ENCODE data around the gene RHEBL1.

RHEBL1 gene

DNA sequence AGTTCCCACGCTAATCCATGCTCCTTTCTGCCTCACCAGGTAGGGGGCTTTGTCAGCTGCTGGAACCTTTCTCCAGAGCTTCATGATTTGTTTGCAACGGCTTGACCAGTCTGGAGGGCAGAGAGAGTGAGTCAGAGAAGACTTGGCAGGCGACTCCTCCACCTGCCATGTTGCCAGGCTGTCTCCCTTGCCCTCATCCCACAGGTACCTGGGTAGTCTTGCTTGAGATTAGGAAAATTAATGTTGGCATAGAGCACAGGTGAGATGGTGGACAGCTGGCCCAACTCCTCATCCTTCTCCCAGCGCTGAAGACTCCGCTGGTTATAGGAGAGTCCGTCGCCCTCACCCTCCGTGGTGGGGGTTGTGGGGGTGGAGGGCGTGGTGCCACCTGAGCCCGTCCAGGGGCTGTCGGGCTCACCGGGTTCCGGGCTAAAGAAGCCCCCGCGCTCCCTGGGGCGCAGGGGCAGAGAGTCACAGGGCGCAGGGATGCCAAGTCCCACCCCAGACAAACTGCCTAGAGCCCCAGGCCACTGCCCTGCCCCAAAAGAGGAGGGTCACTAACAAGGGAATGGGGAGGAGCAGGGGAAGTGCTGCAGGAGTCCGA is 27.8 kb downstream of the RHEBL1 start:
- H3K9me3 ChIP-seq (ENCODE audit: control insufficient read depth, low read length), result no peaks in the 10 kb centered on the region
- H2BK5ac ChIP-seq (ENCODE audit: low read depth, low read length, poor library complexity, severe bottlenecking), result no peak overlapping the region
- H3K79me1 ChIP-seq (replicated peaks; ENCODE audit: low read length, poor library complexity, severe bottlenecking), result peaks cover 61% of the 10 kb centered on the region
- no peak overlapping the region for H3K23ac ChIP-seq (ENCODE audit: low read length in 2 of 2)
- H3K4me1 ChIP-seq (ENCODE audit: control insufficient read depth, insufficient read depth, low read depth, low read length), result no peaks in the 10 kb centered on the region
- H3K4me2 ChIP-seq (ENCODE audit: low read length, poor library complexity, severe bottlenecking), result no peak overlapping the region
- WGBS, result 90% methylated on average over 10 of the region's 18 CpGs
- no peak overlapping the region for H3K14ac ChIP-seq (ENCODE audit: low read length in 2 of 2)
- H4K8ac ChIP-seq (ENCODE audit: low read length), result no peak overlapping the region
- H2AFZ ChIP-seq (ENCODE audit: low read depth, low read length), result no peak overlapping the region
- H2AK5ac ChIP-seq (ENCODE audit: low read length, severe bottlenecking), result no peak overlapping the region
- DNase-seq, result no peak
- no peak overlapping the region for H3K27ac ChIP-seq (ENCODE audit: low read length, poor library complexity, severe bottlenecking)
- no peak overlapping the region for H3K18ac ChIP-seq (ENCODE audit: low read depth in 1 of 2, low read length in 2 of 2)
- no peak overlapping the region for H2BK120ac ChIP-seq (ENCODE audit: low read depth, low read length)
- H3K9ac ChIP-seq (ENCODE audit: low read length), result no peak overlapping the region
- no peak overlapping the region for H4K91ac ChIP-seq (ENCODE audit: low read length)
- no peak overlapping the region for H2BK15ac ChIP-seq (ENCODE audit: low read depth, poor library complexity, severe bottlenecking)
- H2BK12ac ChIP-seq (ENCODE audit: low read length in 2 of 2), result no peak overlapping the region
- H3K36me3 ChIP-seq (ENCODE audit: control insufficient read depth in 1 of 2, insufficient read depth in 2 of 2, low read depth in 1 of 2, low read length in 2 of 2), result peaks cover 95 to 98% of the 10 kb centered on the region in 2 experiments
- no peaks in the 10 kb centered on the region for H3K27me3 ChIP-seq (ENCODE audit: control insufficient read depth in 1 of 2, insufficient read depth in 1 of 2, low read length in 2 of 2)
- no peak overlapping the region for H3K4me3 ChIP-seq (ENCODE audit: insufficient read depth in 1 of 2, low read depth in 1 of 2, low read length in 2 of 2)
- H3K4ac ChIP-seq (ENCODE audit: low read depth in 1 of 2, low read length in 2 of 2), result no peak overlapping the region

DNA sequence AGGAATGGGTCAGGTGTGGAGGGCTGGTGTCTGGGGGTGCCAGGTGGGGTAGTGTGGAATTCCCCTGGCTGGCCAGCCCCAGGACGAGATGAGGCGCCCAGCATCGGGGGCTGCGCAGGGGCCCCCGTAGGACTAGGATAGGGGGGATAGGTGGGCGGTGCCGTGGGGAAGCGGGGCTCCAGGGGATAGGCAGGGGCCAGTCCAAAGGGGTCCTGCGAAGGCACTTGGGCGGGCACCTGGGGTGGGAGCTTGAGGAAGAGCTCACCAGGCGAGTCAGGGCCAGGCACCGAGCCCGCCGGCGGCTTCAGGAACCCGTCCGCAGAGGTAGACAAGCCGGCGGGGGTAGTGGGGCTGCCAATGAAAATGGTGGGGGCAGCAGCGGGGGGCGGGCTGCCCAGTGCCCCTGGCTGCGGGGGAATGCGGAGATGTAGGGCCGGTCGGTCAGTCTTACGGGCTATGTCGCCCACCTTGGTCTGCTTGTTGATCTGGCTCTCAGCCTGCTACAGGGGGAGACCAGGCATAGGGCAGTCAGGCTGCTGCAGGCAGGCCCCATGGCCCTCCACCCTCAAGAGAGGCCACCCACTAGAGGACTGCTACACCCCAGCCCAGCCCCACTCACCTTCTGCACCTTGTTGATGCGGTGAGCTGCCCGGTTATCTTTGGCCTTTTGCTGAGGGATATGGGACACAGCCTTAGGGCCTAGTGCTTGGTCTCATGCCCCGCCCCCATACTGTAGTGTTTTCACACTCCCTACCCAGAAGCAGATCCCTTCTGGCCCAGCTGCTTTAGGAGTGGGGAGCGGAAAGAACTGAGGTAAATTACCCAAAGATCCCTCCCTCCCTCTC is 28.5 kb downstream of the RHEBL1 start:
- WGBS, result 97% methylated on average over 30 of the region's 31 CpGs
- no peak overlapping the region for H2BK12ac ChIP-seq (ENCODE audit: low read length in 2 of 2)
- no peak overlapping the region for H2BK5ac ChIP-seq (ENCODE audit: low read depth, low read length, poor library complexity, severe bottlenecking)
- no peak overlapping the region for H3K18ac ChIP-seq (ENCODE audit: low read depth in 1 of 2, low read length in 2 of 2)
- H3K9me3 ChIP-seq (ENCODE audit: control insufficient read depth, low read length), result no peaks in the 10 kb centered on the region
- H3K4me1 ChIP-seq (ENCODE audit: control insufficient read depth, insufficient read depth, low read depth, low read length), result no peaks in the 10 kb centered on the region
- no peak overlapping the region for H2BK15ac ChIP-seq (ENCODE audit: low read depth, poor library complexity, severe bottlenecking)
- no peak overlapping the region for H2AK5ac ChIP-seq (ENCODE audit: low read length, severe bottlenecking)
- H3K14ac ChIP-seq (ENCODE audit: low read length in 2 of 2), result no peak overlapping the region
- no peaks in the 10 kb centered on the region for H3K27me3 ChIP-seq (ENCODE audit: control insufficient read depth in 1 of 2, insufficient read depth in 1 of 2, low read length in 2 of 2)
- H3K9ac ChIP-seq (ENCODE audit: low read length), result no peak overlapping the region
- H4K91ac ChIP-seq (ENCODE audit: low read length), result no peak overlapping the region
- H3K36me3 ChIP-seq (ENCODE audit: control insufficient read depth in 1 of 2, insufficient read depth in 2 of 2, low read depth in 1 of 2, low read length in 2 of 2), result peaks cover 93 to 94% of the 10 kb centered on the region in 2 experiments
- H3K4me2 ChIP-seq (ENCODE audit: low read length, poor library complexity, severe bottlenecking), result no peak overlapping the region
- H3K27ac ChIP-seq (ENCODE audit: low read length, poor library complexity, severe bottlenecking), result no peak overlapping the region
- no peak overlapping the region for H3K23ac ChIP-seq (ENCODE audit: low read length in 2 of 2)
- H3K79me1 ChIP-seq (replicated peaks; ENCODE audit: low read length, poor library complexity, severe bottlenecking), result peaks cover 56% of the 10 kb centered on the region
- H3K4ac ChIP-seq (ENCODE audit: low read depth in 1 of 2, low read length in 2 of 2), result no peak overlapping the region
- no peak overlapping the region for H3K4me3 ChIP-seq (ENCODE audit: insufficient read depth in 1 of 2, low read depth in 1 of 2, low read length in 2 of 2)
- DNase-seq, result no peak
- no peak overlapping the region for H4K8ac ChIP-seq (ENCODE audit: low read length)
- H2AFZ ChIP-seq (ENCODE audit: low read depth, low read length), result no peak overlapping the region
- H2BK120ac ChIP-seq (ENCODE audit: low read depth, low read length), result no peak overlapping the region

DNA sequence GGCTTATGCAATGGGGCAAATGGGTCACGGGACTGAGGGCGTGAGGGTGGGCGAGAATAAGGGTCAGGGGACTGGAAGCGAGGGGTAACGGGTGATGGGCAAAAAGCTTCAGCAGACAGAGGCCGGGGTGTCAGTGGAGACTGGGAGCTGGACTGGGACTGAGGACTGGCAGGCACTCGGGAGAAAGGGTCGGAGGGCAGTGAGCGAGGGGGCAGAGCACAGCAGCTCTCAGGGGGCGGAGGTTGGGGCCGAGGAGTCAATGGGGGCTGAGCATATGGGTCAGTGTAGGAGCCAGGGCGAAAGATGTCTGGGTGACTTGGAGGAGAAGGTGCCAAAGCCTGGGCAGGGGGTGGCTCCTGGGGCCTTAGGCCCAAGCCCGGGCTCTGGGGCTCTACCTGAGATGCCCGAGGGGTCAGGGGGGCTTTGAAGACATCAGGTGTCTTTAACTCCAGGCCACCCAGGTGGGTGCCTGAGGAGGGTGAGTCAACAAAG is 29.4 kb downstream of the RHEBL1 start:
- H2BK15ac ChIP-seq (ENCODE audit: low read depth, poor library complexity, severe bottlenecking), result no peak overlapping the region
- no peak overlapping the region for H3K4me3 ChIP-seq (ENCODE audit: insufficient read depth in 1 of 2, low read depth in 1 of 2, low read length in 2 of 2)
- H3K4me1 ChIP-seq (ENCODE audit: control insufficient read depth, insufficient read depth, low read depth, low read length), result no peaks in the 10 kb centered on the region
- H3K18ac ChIP-seq (ENCODE audit: low read depth in 1 of 2, low read length in 2 of 2), result no peak overlapping the region
- no peak overlapping the region for H3K4ac ChIP-seq (ENCODE audit: low read depth in 1 of 2, low read length in 2 of 2)
- H4K91ac ChIP-seq (ENCODE audit: low read length), result no peak overlapping the region
- no peak for DNase-seq
- no peak overlapping the region for H2BK12ac ChIP-seq (ENCODE audit: low read length in 2 of 2)
- no peak overlapping the region for H2BK5ac ChIP-seq (ENCODE audit: low read depth, low read length, poor library complexity, severe bottlenecking)
- no peaks in the 10 kb centered on the region for H3K27me3 ChIP-seq (ENCODE audit: control insufficient read depth in 1 of 2, insufficient read depth in 1 of 2, low read length in 2 of 2)
- no peak overlapping the region for H3K14ac ChIP-seq (ENCODE audit: low read length in 2 of 2)
- H3K79me1 ChIP-seq (replicated peaks; ENCODE audit: low read length, poor library complexity, severe bottlenecking), result peaks cover 50% of the 10 kb centered on the region
- no peaks in the 10 kb centered on the region for H3K9me3 ChIP-seq (ENCODE audit: control insufficient read depth, low read length)
- peaks cover 85 to 92% of the 10 kb centered on the region in 2 experiments for H3K36me3 ChIP-seq (ENCODE audit: control insufficient read depth in 1 of 2, insufficient read depth in 2 of 2, low read depth in 1 of 2, low read length in 2 of 2)
- no peak overlapping the region for H3K27ac ChIP-seq (ENCODE audit: low read length, poor library complexity, severe bottlenecking)
- H2AFZ ChIP-seq (ENCODE audit: low read depth, low read length), result no peak overlapping the region
- no peak overlapping the region for H4K8ac ChIP-seq (ENCODE audit: low read length)
- H3K23ac ChIP-seq (ENCODE audit: low read length in 2 of 2), result no peak overlapping the region
- no peak overlapping the region for H3K9ac ChIP-seq (ENCODE audit: low read length)
- no peak overlapping the region for H2AK5ac ChIP-seq (ENCODE audit: low read length, severe bottlenecking)
- H3K4me2 ChIP-seq (ENCODE audit: low read length, poor library complexity, severe bottlenecking), result no peak overlapping the region
- no peak overlapping the region for H2BK120ac ChIP-seq (ENCODE audit: low read depth, low read length)
- WGBS, result 97% methylated on average over 14 of the region's 14 CpGs

Data from mesenchymal stem cell (in vitro differentiated cells and primary cell).